Measurements from ENCODE around the gene AKR1B15. TPM values are rescaled to one million over a fixed set of nuclear protein-coding genes. Genes with fewer than 3 reads are reported as not detected.

Gene AKR1B15
- total RNA-seq, 4 donors from 2014 or later = not detected

DNA sequence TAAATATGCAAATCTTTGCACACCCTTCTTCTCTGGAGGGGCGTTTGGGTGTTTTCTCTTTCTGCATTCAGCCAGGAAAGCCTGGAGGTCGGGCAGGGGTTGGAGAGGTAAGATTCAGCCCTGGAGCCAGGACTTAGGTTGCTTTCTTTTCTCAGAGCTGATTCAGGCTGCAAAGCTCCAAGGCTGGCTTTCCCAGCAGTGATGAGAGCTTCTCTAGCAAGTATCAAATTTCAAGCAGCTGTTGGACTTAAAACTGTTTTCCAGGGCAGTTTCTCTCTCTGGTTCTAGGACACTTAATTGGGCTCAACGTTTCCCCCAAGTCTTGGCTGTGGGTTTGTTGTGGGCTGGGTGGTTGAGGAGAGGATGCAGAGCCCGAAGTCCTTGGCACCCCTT is 20.9 kb upstream of the AKR1B15 start:
- Histone ChIP-seq H3K9me3 (no peaks in the 10 kb centered on the region), H3K4me3 (no peak overlapping the region), H3K27ac (no peak overlapping the region), H3K4me1 (no peaks in the 10 kb centered on the region), H3K36me3 (no peaks in the 10 kb centered on the region), H3K27me3 (no peaks in the 10 kb centered on the region)
- intact Hi-C loops (cut with DNase I; ENCODE audit: low total_unique reads) = no loop called here
- no peak for DNase-seq
- TF ChIP-seq, protein P1, sequence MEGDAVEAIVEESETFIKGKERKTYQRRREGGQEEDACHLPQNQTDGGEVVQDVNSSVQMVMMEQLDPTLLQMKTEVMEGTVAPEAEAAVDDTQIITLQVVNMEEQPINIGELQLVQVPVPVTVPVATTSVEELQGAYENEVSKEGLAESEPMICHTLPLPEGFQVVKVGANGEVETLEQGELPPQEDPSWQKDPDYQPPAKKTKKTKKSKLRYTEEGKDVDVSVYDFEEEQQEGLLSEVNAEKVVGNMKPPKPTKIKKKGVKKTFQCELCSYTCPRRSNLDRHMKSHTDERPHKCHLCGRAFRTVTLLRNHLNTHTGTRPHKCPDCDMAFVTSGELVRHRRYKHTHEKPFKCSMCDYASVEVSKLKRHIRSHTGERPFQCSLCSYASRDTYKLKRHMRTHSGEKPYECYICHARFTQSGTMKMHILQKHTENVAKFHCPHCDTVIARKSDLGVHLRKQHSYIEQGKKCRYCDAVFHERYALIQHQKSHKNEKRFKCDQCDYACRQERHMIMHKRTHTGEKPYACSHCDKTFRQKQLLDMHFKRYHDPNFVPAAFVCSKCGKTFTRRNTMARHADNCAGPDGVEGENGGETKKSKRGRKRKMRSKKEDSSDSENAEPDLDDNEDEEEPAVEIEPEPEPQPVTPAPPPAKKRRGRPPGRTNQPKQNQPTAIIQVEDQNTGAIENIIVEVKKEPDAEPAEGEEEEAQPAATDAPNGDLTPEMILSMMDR (IDR thresholded peaks at IDR 0.05) = no peak
- no peak for TF ChIP-seq POLR2A (IDR thresholded peaks at IDR 0.05)

GRCh38 chr7:134528749-134529148 is 20.2 kb upstream of the AKR1B15 start:
- no peak for DNase-seq
- TF ChIP-seq POLR2A (IDR thresholded peaks at IDR 0.05) = no peak
- TF ChIP-seq, protein P1 (IDR thresholded peaks at IDR 0.05) = no peak
- Histone ChIP-seq H3K9me3 (no peaks in the 10 kb centered on the region), H3K36me3 (no peaks in the 10 kb centered on the region), H3K4me1 (no peaks in the 10 kb centered on the region), H3K27ac (no peak overlapping the region), H3K4me3 (no peak overlapping the region), H3K27me3 (no peaks in the 10 kb centered on the region)
- intact Hi-C loops (cut with DNase I; ENCODE audit: low total_unique reads) = no loop called here

DNA sequence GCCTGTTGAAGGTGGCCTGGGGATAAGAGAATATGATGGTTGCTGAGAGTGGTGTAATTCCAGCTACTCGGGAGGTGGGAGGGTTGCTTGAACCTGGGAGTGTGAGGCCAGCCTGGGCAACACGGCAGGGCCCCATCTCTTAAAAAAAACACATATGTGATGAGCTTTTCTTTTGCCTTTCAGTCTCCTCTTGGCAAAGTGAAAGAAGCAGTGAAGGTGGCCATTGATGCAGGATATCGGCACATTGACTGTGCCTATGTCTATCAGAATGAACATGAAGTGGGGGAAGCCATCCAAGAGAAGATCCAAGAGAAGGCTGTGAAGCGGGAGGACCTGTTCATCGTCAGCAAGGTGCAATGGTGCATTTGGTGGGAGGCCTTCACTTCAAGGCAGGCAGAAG is 18.4 kb upstream of the AKR1B15 start:
- H3K9me3 ChIP-seq = no peaks in the 10 kb centered on the region
- intact Hi-C loops (cut with DNase I; ENCODE audit: low total_unique reads) = no loop called here
- DNase-seq = no peak
- H3K4me3 ChIP-seq = no peak overlapping the region
- no peaks in the 10 kb centered on the region for H3K27me3 ChIP-seq
- H3K4me1 ChIP-seq = no peaks in the 10 kb centered on the region
- H3K27ac ChIP-seq = no peak overlapping the region
- TF ChIP-seq POLR2A (IDR thresholded peaks at IDR 0.05) = no peak
- TF ChIP-seq, protein P1 (IDR thresholded peaks at IDR 0.05) = no peak
- no peaks in the 10 kb centered on the region for H3K36me3 ChIP-seq

DNA sequence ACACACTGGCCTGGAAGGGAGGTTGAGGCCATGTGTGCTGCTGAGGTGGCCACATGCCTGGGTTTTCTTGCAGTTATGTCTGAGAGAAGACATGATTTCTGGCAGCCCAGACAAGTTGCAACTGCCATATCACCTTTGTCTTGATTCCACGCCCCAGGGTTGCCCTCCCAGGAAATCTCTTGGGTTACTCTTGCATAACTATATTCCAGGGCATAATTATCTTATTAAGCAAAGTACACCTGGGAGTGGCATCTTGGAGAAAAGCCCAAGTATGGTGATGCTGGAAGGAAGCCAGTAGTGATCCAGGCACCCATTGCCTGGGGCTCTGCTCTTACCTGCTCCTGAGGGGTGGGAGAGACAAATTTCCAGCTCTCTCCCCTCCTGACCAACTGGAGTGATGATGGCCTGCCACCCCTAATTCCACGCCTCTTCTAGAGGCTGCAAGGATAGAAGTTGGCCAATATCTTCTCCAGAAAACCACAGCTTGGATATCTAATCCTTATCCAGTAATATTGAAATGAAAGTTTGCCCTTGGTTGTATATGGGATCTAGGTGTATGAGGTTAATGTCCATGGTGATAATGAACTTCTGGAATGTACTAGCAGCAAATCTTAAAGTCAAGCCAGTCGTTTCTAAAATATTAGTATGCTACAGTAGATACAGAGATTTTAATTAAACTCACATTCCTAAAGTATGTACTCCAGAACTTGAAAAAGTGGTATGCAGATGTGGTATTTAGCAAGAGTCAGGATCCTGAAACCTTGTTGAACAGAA is 16.5 kb upstream of the AKR1B15 start:
- no peaks in the 10 kb centered on the region for H3K9me3 ChIP-seq
- intact Hi-C loops (cut with DNase I; ENCODE audit: low total_unique reads) = no loop called here
- no peak for DNase-seq
- H3K4me3 ChIP-seq = no peak overlapping the region
- H3K27me3 ChIP-seq = no peaks in the 10 kb centered on the region
- H3K4me1 ChIP-seq = no peaks in the 10 kb centered on the region
- TF ChIP-seq, protein P1 (IDR thresholded peaks at IDR 0.05) = no peak
- TF ChIP-seq POLR2A (IDR thresholded peaks at IDR 0.05) = no peak
- no peaks in the 10 kb centered on the region for H3K36me3 ChIP-seq
- H3K27ac ChIP-seq = no peak overlapping the region

DNA sequence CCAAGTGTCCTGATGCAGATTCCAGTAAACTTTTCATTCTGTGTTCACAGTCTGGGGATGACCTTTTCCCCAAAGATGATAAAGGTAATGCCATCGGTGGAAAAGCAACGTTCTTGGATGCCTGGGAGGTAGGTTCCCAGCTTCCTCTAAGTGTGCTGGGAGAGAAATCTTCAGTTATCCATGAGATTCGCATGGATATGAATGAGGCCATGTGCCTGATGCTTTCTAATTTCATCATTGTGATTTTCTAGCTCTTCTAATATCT is 16.0 kb upstream of the AKR1B15 start:
- TF ChIP-seq, protein P1 (IDR thresholded peaks at IDR 0.05) = no peak
- TF ChIP-seq POLR2A (IDR thresholded peaks at IDR 0.05) = no peak

More for the DNA sequence above, 16.0 kb upstream of the AKR1B15 start:
- Histone ChIP-seq H3K4me3 (no peak overlapping the region), H3K9me3 (no peaks in the 10 kb centered on the region), H3K36me3 (no peaks in the 10 kb centered on the region), H3K27me3 (no peaks in the 10 kb centered on the region), H3K4me1 (no peaks in the 10 kb centered on the region), H3K27ac (no peak overlapping the region)
- no peak for DNase-seq
- intact Hi-C loops (cut with DNase I; ENCODE audit: low total_unique reads) = no loop called here

All from uterus (tissue), 4 donors.